Breast epithelium (tissue), 4 donors: Measurements from ENCODE around the gene FBLN1. TPM values are rescaled to one million over a fixed set of nuclear protein-coding genes. Genes with fewer than 3 reads are reported as not detected.

Source experiments
- DNase-seq, 2 donors: peaks; one replicate each; pipeline ENCODE4 v3.0.0-alpha.2; 2019; ENCODE audit warnings: low spot score in 2 of 2
- H3K27ac ChIP-seq, 2 donors: fragments of 200-600 bp; sonication (generic) in 1 of 2; one replicate each; pipeline ENCODE4 v1.5.1; 2016 to 2019; ENCODE audit warnings: mild to moderate bottlenecking in 1 of 2
- H3K27me3 ChIP-seq, 2 donors: fragments of 200-600 bp; sonication (generic) in 1 of 2; one replicate each; pipeline versions ENCODE4 v1.5.1 to v1.6.0; 2017 to 2019; ENCODE audit warnings: control low read depth in 1 of 2, mild to moderate bottlenecking in 1 of 2
- H3K36me3 ChIP-seq: fragments of 200-600 bp; one replicate; pipeline ENCODE4 v1.5.1; 2019
- H3K4me1 ChIP-seq, 2 donors: fragments of 200-600 bp; sonication (generic); one replicate each; pipeline ENCODE4 v1.5.1; 2016 to 2019; ENCODE audit warnings: control low read depth in 1 of 2
- H3K4me3 ChIP-seq, 3 donors: fragments of 200-600 bp; sonication (generic); 1 replicate in 2 of 3; 2 replicates in 1 of 3; pipeline ENCODE4 v1.5.1; 2016 to 2019; ENCODE audit warnings: mild to moderate bottlenecking in 3 of 3, moderate library complexity in 2 of 3
- H3K9me3 ChIP-seq, 2 donors: fragments of 200-600 bp; sonication (generic) in 1 of 2; one replicate each; pipeline ENCODE4 v1.5.1; 2016 to 2019; ENCODE audit warnings: control low read depth in 1 of 2
- CTCF ChIP-seq, 3 donors: fragments of 450-650 bp; IDR thresholded peaks; one replicate each; pipeline ENCODE4 v1.5.1; 2016 to 2017; ENCODE audit warnings: antibody characterized with exemption in 3 of 3, mild to moderate bottlenecking in 3 of 3, moderate library complexity in 3 of 3
- POLR2A ChIP-seq: fragments of 450-650 bp; IDR thresholded peaks from one replicate; pipeline ENCODE4 v1.6.1; 2016; ENCODE audit warnings: antibody characterized with exemption, mild to moderate bottlenecking, moderate library complexity
- POLR2AphosphoS5 ChIP-seq, 3 donors: sonication (generic); formaldehyde crosslinking; IDR thresholded peaks; one replicate each; pipeline ENCODE4 v1.6.1; 2017; ENCODE audit warnings: antibody characterized with exemption in 3 of 3
- intact Hi-C: fragments of 100-400 bp; cut with DNase I; formaldehyde crosslinking; loops from one replicate; pipeline ENCODE4 v1.15.1; 2023; ENCODE audit warnings: low total_unique reads
- total RNA-seq, 3 donors: library from RNA; depleted of rRNA; stranded (reverse); fragments of >200 nt; gene quantifications; one replicate each; pipeline ENCODE4 v1.1.0, GENCODE V29; 2016

FBLN1 gene
- total RNA-seq = 100 to 1,000 TPM; 115 to 293 (median 267) TPM

- Histone ChIP-seq H3K4me3 (peak within 1 kb of the TSS; percentile 67 to 70 (median 70)), H3K36me3 (no peaks in the 10 kb centered on the region), H3K9me3 (no peaks in the 10 kb centered on the region), H3K4me1 (peaks cover 0 to 4% of the 10 kb centered on the region in 2 donors), H3K27me3 (peaks cover 0 to 11% of the 10 kb centered on the region in 2 donors), H3K27ac (peak within 1 kb of the TSS; percentile 79 to 85)
- no peak for DNase-seq
- intact Hi-C loops = no loop called here
- peak in 2 of 3 donors; percentile 45 to 59 for TF ChIP-seq POLR2AphosphoS5 (IDR thresholded peaks at IDR 0.05)
- no peak for TF ChIP-seq CTCF (IDR thresholded peaks at IDR 0.05)
Measured at GRCh38 chr22:45502215-45503049, at the start of gene FBLN1. FBLN1 (plus strand) TSS chr22:45502883; CDS start chr22:45502986, 103 bp downstream.

GRCh38 chr22:45453764-45454163, 48.9 kb upstream of the FBLN1 start:
- Histone ChIP-seq H3K9me3 (no peaks in the 10 kb centered on the region), H3K4me3 (no peak overlapping the region), H3K4me1 (peaks cover 0 to 8% of the 10 kb centered on the region in 2 donors), H3K36me3 (no peaks in the 10 kb centered on the region), H3K27ac (peak overlapping the region; percentile 44 to 93), H3K27me3 (no peaks in the 10 kb centered on the region)
- TF ChIP-seq POLR2AphosphoS5 (IDR thresholded peaks at IDR 0.05) = no peak
- TF ChIP-seq CTCF (IDR thresholded peaks at IDR 0.05) = no peak
- TF ChIP-seq POLR2A = no peak
- DNase-seq = no peak
- intact Hi-C loops = loop anchor here (5.0 kb wide), 1 partner anchor 99 kb away; no protein-coding TSS in a partner anchor

- peak overlapping the region; percentile 44 to 93 for H3K27ac ChIP-seq
- peaks cover 0 to 8% of the 10 kb centered on the region in 2 donors for H3K4me1 ChIP-seq
- intact Hi-C loops = loop anchor here (5.0 kb wide), 1 partner anchor 98 kb away; no protein-coding TSS in a partner anchor
- no peak for DNase-seq
- TF ChIP-seq POLR2AphosphoS5 (IDR thresholded peaks at IDR 0.05) (peak; percentile 19 to 67 (median 35)), POLR2A (no peak)
- H3K36me3 ChIP-seq = no peaks in the 10 kb centered on the region
- no peaks in the 10 kb centered on the region for H3K27me3 ChIP-seq
- H3K4me3 ChIP-seq = no peak overlapping the region
- H3K9me3 ChIP-seq = no peaks in the 10 kb centered on the region
Measured at GRCh38 chr22:45454275-45454674, 48.4 kb upstream of the FBLN1 start.

GRCh38 chr22:45455212-45455611, 47.5 kb upstream of the FBLN1 start:
- Histone ChIP-seq H3K4me1 (peaks cover 0 to 5% of the 10 kb centered on the region in 2 donors), H3K36me3 (no peaks in the 10 kb centered on the region), H3K27me3 (no peaks in the 10 kb centered on the region), H3K4me3 (no peak overlapping the region), H3K9me3 (no peaks in the 10 kb centered on the region), H3K27ac (peak overlapping the region; percentile 29 to 83)
- TF ChIP-seq CTCF (IDR thresholded peaks at IDR 0.05) = no peak
- TF ChIP-seq POLR2A = no peak
- TF ChIP-seq POLR2AphosphoS5 (IDR thresholded peaks at IDR 0.05) = no peak
- DNase-seq = no peak
- intact Hi-C loops = no loop called here

- Histone ChIP-seq H3K27ac (peak overlapping the region; percentile 29 to 83), H3K4me1 (peaks cover 0 to under 1% of the 10 kb centered on the region in 2 donors), H3K27me3 (no peaks in the 10 kb centered on the region), H3K36me3 (no peaks in the 10 kb centered on the region), H3K4me3 (no peak overlapping the region), H3K9me3 (no peaks in the 10 kb centered on the region)
- intact Hi-C loops = no loop called here
- no peak for TF ChIP-seq POLR2A
- TF ChIP-seq CTCF (IDR thresholded peaks at IDR 0.05) = no peak
- no peak for TF ChIP-seq POLR2AphosphoS5 (IDR thresholded peaks at IDR 0.05)
- DNase-seq = no peak
Measured at GRCh38 chr22:45455621-45456020, 47.1 kb upstream of the FBLN1 start.
